ENCODE results near the gene PSIP1. TPM values are rescaled to one million over a fixed set of nuclear protein-coding genes. Genes with fewer than 3 reads are reported as not detected.
A peak's percentile ranks its signal among the peaks of the same experiment; 100 is the strongest.
"Not testable (repeated sequence)": the region's sequence is repeated elsewhere in the genome, so short reads cannot be mapped to it uniquely, and the experiment has no call there.

PSIP1 gene
- 100 to 1,000 TPM; 179 to 184 TPM for total RNA-seq
- 100 to 1,000 TPM; 113 to 163 (median 143) TPM for polyA plus RNA-seq
- total RNA-seq: 71.6 to 277 (median 225) reads per million in 6 experiments

DNA sequence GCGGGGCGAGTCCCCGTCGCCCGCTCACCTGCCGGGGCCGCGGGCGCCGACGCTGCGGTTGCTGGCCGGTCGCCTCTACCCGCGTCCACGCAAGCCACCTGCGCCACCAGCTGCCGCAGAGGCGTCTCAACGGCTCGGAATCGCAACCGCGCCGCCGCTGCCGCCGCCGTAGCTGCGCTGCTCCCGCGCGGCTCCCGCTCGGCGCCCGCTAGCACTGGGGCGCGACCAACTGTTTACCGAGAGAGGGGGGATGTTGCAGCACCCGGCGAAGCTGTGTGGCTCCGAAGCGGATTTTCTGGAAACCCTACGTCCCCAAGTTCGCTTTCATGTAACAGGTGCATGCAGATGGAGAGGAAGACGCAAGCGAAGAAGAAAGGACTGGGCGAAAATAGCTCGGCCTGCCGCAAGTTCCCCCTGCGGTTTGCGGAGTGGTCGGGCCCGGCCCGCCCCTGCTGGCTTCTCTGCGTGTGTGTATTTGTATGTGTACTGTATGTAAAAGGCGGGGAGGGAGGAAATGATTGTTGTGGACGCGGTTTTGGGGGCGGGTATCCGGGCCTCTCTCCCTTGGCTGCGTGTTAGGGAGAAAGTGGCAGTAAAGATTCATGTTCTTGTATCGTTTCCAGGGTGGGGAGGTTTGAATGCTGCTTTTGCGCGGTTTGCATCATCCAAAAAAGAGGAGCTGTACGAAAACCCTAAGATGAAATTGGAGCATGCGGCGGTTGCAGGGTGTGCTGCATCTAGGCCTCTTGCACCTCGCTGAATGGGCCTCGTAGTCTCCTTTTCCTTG, at the start of gene PSIP1:
TSS of gene PSIP1 (minus strand) at position 182 of the 787 bp plus-strand sequence. CDS start 782 bp downstream, outside the sequence.
- Mint-ChIP-seq H3K4me1 (peaks cover 32 to 63% (median 51%) of the 10 kb centered on the region in 4 donors), H3K27me3 (peaks cover 0 to 1% (median 0%) of the 10 kb centered on the region in 5 donors), H3K27ac (peak within 1 kb of the TSS; percentile 97 to 100 (median 100))

DNA sequence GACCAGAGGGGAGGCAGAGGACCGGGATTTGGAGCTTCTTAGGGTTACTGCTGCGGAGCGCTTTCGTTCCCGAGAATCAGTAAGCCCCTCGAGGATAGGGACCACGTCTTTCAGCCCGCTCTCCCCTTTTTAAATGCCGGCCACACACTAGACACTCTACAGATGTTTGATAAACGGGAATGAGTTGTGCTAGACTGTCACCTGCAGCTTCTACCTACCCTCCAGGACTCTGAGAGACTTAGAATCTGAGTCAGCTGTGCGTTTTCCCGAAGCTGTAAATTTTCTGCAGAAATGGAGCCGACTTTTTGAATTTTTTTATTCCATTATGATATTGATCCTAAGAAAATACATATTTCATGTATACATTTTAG, 42.7 kb upstream of the PSIP1 start:
- Mint-ChIP-seq H3K36me3 (peaks cover 0 to 3% (median 0%) of the 10 kb centered on the region in 3 donors), H3K4me3 (peak overlapping the region; percentile 88 to 97 (median 94)), H3K4me1 (peaks cover 7 to 22% (median 16%) of the 10 kb centered on the region in 4 donors), H3K9me3 (no peaks in the 10 kb centered on the region), H3K27me3 (no peaks in the 10 kb centered on the region), H3K27ac (peak overlapping the region in 9 of 10 donors; percentile 82 to 95 (median 93))
- ATAC-seq: peak; percentile 10 to 11
- DNase-seq: no peak
- POLR2A ChIA-PET: interaction anchor here (0.6 to 4.9 kb wide), 5 partner anchors 14 to 196 kb away, joined by 3 to 76 read pairs (median 4); partner anchors contain the start of genes PSIP1 and SNAPC3

More for the DNA sequence above, at the start of gene PSIP1:
- H3K36me3 Mint-ChIP-seq: peaks cover 6 to 38% (median 6%) of the 10 kb centered on the region in 3 donors
- peak; percentile 77 to 98 (median 87) for DNase-seq
- peaks cover 0 to 2% (median 0%) of the 10 kb centered on the region in 9 donors for H3K9me3 Mint-ChIP-seq
- peak; percentile 82 to 89 for ATAC-seq
- H3K4me3 Mint-ChIP-seq: peak within 1 kb of the TSS; percentile 87 to 98 (median 96)
- POLR2A ChIA-PET: interaction anchor here (0.6 to 4.2 kb wide), 27 partner anchors 10 to 217 kb away, joined by 3 to 76 read pairs (median 4); partner anchors contain the start of genes CCDC171 and SNAPC3

DNA sequence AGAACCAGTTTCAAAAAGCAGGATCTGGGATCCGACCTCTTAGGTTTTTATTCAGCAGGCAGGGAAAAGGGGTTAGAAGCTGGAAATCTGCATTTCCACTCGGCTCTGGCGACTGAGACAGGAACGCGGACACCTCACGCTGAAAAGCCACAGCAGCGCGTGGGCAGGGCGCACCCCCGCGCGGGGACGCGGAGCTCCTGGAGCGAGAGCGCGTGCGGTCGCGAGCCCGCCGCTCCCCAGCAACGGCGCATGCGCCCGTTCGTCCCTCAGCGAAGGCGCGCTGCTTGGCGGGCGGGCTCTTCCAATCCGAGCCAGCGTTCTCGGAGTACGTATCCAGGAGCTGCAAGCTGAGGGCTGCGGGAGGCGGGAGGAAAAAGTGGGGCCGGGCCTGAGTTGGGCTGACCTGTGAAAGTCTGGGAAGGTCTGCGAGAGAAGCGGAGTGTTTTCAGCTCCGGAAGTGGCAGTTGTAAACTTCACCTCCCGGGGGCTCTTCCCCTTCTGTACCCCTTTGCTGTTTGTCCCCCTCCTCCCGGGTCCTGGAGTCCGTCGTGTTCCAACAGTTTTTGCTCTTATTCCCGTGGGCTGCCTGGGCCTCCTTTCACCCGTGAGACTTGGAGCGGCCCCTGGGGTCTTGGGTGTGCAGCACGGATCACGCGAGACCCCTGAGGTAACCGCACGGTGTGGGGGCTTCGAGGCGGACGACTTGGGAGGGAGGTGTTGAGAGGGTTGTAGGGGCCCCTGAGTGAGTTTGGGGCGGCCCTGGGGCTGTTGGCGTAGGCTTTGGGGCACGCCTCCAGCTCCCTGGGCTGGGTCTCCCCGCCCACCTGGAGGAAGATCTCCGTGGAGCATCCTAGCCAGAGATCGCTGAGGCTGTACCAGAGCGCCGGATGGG, 42.1 kb upstream of the PSIP1 start, which contains the start of gene CCDC171:
TSS of gene CCDC171 (plus strand) at position 408 of the 892 bp plus-strand sequence. CDS start 11,046 bp downstream, outside the sequence.
- Mint-ChIP-seq H3K36me3 (peaks cover 0 to 3% (median 0%) of the 10 kb centered on the region in 3 donors), H3K27me3 (no peaks in the 10 kb centered on the region), H3K4me3 (peak within 1 kb of the TSS; percentile 88 to 97 (median 94)), H3K4me1 (peaks cover 7 to 22% (median 16%) of the 10 kb centered on the region in 4 donors), H3K9me3 (no peaks in the 10 kb centered on the region), H3K27ac (peak within 1 kb of the TSS; percentile 82 to 95 (median 94))
- peak; percentile 82 to 86 for ATAC-seq
- DNase-seq: peak; percentile 79 to 91 (median 84)
- POLR2A ChIA-PET: interaction anchor here (0.6 to 4.9 kb wide), 6 partner anchors 14 to 626 kb away, joined by 3 to 76 read pairs (median 4); partner anchors contain the start of genes PSIP1 and SNAPC3

DNA sequence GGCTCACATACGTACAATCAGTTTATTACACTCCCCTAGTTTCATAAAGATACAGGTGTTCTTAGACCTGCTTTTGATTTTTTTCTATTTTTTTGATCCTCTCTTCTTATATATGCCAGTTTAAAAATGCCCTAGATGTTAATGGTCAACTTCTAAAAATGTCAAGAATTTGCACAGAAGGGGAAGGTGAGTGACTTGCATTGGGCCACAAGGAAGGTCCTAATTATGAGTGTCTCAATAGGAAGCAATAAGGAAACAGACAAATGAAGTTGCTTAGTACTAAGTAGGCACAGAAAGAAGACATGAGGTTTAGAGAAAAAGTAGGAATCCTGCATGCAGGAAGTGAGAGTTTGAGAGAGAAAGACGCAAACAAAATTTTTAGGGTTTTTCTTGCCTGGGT, 38.8 kb upstream of the PSIP1 start:
- H3K4me1 Mint-ChIP-seq: peaks cover 7 to 22% (median 15%) of the 10 kb centered on the region in 4 donors
- no peak overlapping the region for H3K4me3 Mint-ChIP-seq
- ATAC-seq (no peak), DNase-seq (no peak)
- peaks cover 0 to 3% (median 0%) of the 10 kb centered on the region in 3 donors for H3K36me3 Mint-ChIP-seq
- H3K27ac Mint-ChIP-seq: no peak overlapping the region
- POLR2A ChIA-PET: interaction anchor here (4.9 kb wide), 1 partner anchor 38 kb away, joined by 76 read pairs; the partner anchor contains the start of gene PSIP1
- no peaks in the 10 kb centered on the region for H3K9me3 Mint-ChIP-seq
- H3K27me3 Mint-ChIP-seq: peaks cover 0 to 4% (median 3%) of the 10 kb centered on the region in 5 donors

DNA sequence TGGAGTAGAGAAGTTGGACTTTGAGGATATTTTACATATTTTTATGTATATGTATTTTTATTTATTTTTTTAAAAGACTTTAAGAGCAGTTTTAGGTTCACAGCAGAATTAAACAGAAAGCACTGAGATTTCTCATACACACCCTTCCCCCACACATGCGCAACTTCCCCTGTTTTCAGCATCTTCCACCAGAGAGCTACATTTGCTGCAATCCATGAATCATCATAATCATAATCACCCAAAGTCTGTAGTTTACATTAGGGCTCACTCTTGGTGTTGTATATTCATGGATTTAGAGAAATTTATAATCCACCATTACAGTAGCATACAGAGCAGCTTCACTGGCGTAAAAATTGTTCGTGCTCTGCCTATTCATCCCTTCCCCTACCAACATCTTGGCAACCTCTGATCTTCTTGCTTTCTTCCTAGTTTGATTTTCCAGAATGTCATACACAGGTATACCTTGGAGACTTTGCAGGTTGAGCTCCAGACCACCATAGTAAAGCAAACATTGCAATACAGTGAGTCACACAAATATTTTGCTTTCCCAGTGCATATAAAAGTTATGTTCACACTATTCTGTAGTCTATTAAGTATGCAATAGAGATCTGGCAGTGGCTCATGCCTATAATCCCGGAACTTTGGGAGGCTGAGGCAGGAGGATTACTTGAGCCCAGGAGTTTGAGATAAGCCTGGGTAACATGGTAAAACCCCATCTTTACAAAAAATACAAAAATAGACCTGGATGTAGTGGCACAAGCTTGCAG, 32.5 kb upstream of the PSIP1 start:
- H3K27ac Mint-ChIP-seq: no peak overlapping the region
- POLR2A ChIA-PET: interaction anchor here (0.9 kb wide), 1 partner anchor 190 kb away, joined by 3 read pairs; no protein-coding TSS in a partner anchor
- no peak for DNase-seq
- H3K36me3 Mint-ChIP-seq: no peaks in the 10 kb centered on the region
- no peak for ATAC-seq
- no peaks in the 10 kb centered on the region for H3K4me1 Mint-ChIP-seq
- H3K27me3 Mint-ChIP-seq: peaks cover 0 to 9% (median 6%) of the 10 kb centered on the region in 5 donors
- H3K9me3 Mint-ChIP-seq: no peaks in the 10 kb centered on the region
- no peak overlapping the region for H3K4me3 Mint-ChIP-seq

DNA sequence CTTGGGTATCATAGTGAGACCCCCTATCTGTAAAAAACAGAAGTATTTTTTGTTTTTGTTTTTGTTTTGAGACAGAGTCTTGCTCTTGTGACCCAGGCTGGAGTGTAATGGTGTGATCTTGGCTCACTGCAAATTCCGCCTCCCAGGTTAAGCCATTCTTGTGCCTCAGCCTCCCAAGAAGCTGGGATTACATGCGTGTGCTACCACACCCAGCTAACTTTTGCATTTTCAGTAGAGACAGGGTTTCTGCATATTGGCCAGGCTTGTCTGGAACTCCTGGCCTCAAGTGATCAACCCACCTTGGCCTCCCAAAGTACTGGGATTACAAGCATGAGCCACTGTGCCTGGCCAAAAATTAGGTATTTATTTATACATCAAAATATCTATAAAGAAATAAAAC, 31.9 kb upstream of the PSIP1 start:
- no peak overlapping the region for H3K27ac Mint-ChIP-seq
- ATAC-seq (no peak), DNase-seq (no peak)
- no peak overlapping the region for H3K4me3 Mint-ChIP-seq
- no peaks in the 10 kb centered on the region for H3K9me3 Mint-ChIP-seq
- H3K36me3 Mint-ChIP-seq: no peaks in the 10 kb centered on the region
- peaks cover 0 to 9% (median 6%) of the 10 kb centered on the region in 5 donors for H3K27me3 Mint-ChIP-seq
- POLR2A ChIA-PET: interaction anchor here (0.9 kb wide), 1 partner anchor 189 kb away, joined by 3 read pairs; no protein-coding TSS in a partner anchor
- no peaks in the 10 kb centered on the region for H3K4me1 Mint-ChIP-seq

DNA sequence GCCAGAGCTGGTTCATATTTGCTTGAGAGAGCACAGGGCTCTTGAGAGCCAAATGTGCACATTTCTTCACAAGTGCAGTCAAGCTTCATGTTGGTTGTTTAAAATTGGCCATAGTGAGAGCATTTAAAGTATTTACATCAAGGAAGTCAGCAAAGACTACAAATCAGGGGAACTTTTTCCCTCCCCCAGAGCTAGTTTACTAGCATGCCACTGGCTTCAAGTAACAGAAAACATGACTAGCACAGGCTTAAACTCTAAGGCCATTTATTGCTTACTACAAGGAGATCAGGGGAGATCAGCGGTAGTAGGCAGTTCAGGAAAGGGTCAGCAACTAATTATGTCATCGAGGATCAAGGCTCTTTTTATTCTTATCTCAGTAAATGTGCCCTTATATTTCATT, 31.1 kb upstream of the PSIP1 start:
- Mint-ChIP-seq H3K9me3 (no peaks in the 10 kb centered on the region), H3K27ac (no peak overlapping the region), H3K4me3 (no peak overlapping the region), H3K27me3 (peaks cover 0 to 9% (median 6%) of the 10 kb centered on the region in 5 donors), H3K4me1 (no peaks in the 10 kb centered on the region), H3K36me3 (no peaks in the 10 kb centered on the region)
- ATAC-seq: no peak
- DNase-seq: no peak
- POLR2A ChIA-PET: no interaction called here

DNA sequence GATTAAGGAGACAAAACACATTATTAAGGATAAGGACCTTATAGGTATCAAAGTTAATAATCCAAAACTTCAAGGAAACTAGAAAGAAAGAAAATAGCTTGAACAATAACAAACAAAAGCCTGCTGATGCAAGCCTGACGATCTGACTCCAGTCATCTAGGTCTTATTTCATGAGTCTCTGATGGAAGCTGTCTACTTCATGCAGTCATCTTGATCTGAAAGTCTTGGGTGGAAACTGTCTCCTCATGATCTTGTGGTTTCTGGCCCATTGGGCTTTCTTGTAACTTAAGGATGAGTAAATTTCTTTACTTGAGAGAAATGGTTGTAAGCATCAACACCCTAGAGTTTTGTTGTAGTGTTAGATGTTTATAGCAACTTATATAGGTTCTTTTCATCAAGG, 20.6 kb upstream of the PSIP1 start:
- H3K4me3 Mint-ChIP-seq: no peak overlapping the region
- H3K27me3 Mint-ChIP-seq: no peaks in the 10 kb centered on the region
- H3K9me3 Mint-ChIP-seq: no peaks in the 10 kb centered on the region
- no peaks in the 10 kb centered on the region for H3K36me3 Mint-ChIP-seq
- ATAC-seq (no peak), DNase-seq (no peak)
- H3K4me1 Mint-ChIP-seq: peaks cover 0 to 8% (median 4%) of the 10 kb centered on the region in 4 donors
- no peak overlapping the region for H3K27ac Mint-ChIP-seq
- POLR2A ChIA-PET: no interaction called here

DNA sequence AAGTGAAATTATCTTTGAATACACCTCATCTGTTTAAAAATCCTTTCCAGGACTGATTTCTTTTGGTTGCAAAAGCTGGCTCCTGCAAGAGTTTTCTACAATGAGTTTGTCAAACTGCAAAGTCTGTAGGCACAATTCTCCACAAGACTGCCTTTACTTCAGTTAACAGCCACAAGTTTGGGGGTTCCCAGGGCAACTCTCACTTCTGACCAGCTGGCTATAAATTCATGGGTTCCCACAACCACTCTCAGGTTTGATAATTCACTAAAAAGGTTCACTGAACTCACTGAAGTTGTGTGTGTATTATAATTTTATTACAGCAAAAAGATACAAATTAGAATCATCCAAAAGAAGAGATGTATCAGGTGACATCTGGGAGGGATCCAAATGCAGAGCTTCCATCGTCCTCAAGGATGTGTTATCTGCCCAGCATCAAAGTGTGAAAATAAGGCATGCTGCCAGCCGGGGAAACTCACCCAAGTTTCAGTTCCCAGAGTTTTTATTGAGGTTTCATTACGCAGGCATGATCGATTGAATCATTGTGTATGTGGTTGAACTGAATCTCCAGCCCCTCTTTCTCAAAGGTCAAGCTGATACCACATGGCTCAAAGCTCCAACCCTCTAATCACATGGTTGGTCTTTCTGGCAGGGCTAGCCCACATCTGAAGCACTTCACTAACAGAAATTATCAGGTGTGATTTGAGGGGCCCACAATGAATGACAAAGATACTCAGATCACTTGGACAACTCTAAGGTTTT, 19.0 kb upstream of the PSIP1 start:
- no peaks in the 10 kb centered on the region for H3K9me3 Mint-ChIP-seq
- H3K4me1 Mint-ChIP-seq: peaks cover 0 to 8% (median 4%) of the 10 kb centered on the region in 4 donors
- POLR2A ChIA-PET: no interaction called here
- H3K4me3 Mint-ChIP-seq: no peak overlapping the region
- ATAC-seq (no peak), DNase-seq (no peak)
- H3K27ac Mint-ChIP-seq: no peak overlapping the region
- H3K27me3 Mint-ChIP-seq: peaks cover 0 to 3% (median 0%) of the 10 kb centered on the region in 5 donors
- H3K36me3 Mint-ChIP-seq: no peaks in the 10 kb centered on the region

DNA sequence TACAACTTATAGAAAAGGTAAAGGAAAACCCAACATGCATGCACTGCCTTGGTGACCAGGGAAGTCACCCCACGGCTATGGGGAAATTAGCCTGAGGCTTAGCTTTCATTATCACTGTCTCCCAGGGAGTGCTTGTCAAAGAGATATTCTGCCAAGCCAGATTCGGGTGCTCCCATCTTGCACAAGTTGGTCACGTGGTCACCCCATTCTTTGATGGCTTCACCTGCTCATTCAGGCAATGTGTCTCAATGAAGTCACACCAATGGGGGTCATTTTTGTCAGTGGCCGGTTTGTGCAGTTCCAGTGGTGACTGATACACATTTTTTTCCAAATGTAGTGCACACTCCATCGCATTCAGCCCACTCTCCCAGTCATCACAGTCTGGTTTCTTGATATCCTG, 16.3 kb upstream of the PSIP1 start:
- H3K4me3 Mint-ChIP-seq, H3K27ac Mint-ChIP-seq, DNase-seq, POLR2A ChIA-PET, H3K9me3 Mint-ChIP-seq, H3K27me3 Mint-ChIP-seq, H3K4me1 Mint-ChIP-seq, ATAC-seq, H3K36me3 Mint-ChIP-seq: not testable (repeated sequence)

DNA sequence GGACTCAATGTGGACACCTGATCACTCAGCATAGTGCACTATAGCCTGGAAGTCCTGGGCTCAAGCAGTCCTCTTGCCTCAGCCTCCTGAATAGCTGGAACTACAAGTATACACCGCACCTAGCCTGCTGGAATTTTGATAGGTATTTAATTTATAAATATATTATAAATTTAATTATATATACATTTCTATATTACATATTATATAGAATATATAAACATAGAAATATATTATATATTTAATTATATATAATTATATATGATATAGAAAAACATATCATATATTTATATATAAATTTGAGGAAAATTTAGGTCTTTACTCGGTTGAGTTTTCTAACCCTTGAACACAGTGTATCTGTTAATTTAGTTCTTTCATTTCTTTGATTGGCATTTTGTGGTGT, 15.2 kb upstream of the PSIP1 start:
- DNase-seq (no peak), ATAC-seq (no peak)
- no peaks in the 10 kb centered on the region for H3K36me3 Mint-ChIP-seq
- H3K4me1 Mint-ChIP-seq: no peaks in the 10 kb centered on the region
- peaks cover 0 to 3% (median 0%) of the 10 kb centered on the region in 5 donors for H3K27me3 Mint-ChIP-seq
- H3K27ac Mint-ChIP-seq: no peak overlapping the region
- H3K9me3 Mint-ChIP-seq: no peaks in the 10 kb centered on the region
- POLR2A ChIA-PET: no interaction called here
- no peak overlapping the region for H3K4me3 Mint-ChIP-seq
